Transverse colon (tissue), 4 donors: ENCODE data around the gene DLG2.

Experiments
- EP300 ChIP-seq: sonication (generic); formaldehyde crosslinking; IDR thresholded peaks from one replicate; pipeline ENCODE4 v1.6.1; 2017; ENCODE audit warnings: antibody characterized with exemption, low read depth
- POLR2AphosphoS5 ChIP-seq, 3 donors: sonication (generic); formaldehyde crosslinking; IDR thresholded peaks; one replicate each; pipeline ENCODE4 v1.6.1; 2016; ENCODE audit warnings: antibody characterized with exemption in 3 of 3
- TF ChIP-seq, protein P1 (sequence below), 5 experiments: fragments of 200-600 bp in 3 of 5; fragments of 450-650 bp in 2 of 5; sonication (generic) in 3 of 5; IDR thresholded peaks; 1 replicate in 2 of 5; 2 replicates in 3 of 5; pipeline ENCODE4 v1.5.1; 2016 to 2017; ENCODE audit warnings: antibody characterized with exemption in 5 of 5, inconsistent platforms in 3 of 5, mild to moderate bottlenecking in 2 of 5, moderate library complexity in 1 of 5

DNA sequence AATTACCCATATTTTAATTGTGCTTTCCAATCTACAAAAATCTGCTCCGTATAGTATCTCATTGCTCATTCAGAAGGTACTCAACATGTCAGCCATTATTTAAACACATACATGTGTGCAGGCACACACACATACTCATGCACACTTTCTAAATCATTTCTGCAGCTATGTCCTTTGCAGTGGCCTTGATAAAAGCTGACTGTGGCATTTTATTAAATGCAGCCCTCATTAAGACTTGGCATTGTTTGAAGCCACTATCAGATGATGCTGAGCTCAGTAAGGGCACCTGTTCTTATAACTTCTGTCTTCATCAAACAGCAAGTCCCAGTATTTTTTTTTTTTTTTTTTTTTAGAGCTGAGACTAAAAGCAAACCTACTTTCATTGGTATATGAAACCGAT lies 1269.1 kb downstream of the DLG2 start:
- no peak for TF ChIP-seq POLR2AphosphoS5 (IDR thresholded peaks at IDR 0.05)
- TF ChIP-seq, protein P1, sequence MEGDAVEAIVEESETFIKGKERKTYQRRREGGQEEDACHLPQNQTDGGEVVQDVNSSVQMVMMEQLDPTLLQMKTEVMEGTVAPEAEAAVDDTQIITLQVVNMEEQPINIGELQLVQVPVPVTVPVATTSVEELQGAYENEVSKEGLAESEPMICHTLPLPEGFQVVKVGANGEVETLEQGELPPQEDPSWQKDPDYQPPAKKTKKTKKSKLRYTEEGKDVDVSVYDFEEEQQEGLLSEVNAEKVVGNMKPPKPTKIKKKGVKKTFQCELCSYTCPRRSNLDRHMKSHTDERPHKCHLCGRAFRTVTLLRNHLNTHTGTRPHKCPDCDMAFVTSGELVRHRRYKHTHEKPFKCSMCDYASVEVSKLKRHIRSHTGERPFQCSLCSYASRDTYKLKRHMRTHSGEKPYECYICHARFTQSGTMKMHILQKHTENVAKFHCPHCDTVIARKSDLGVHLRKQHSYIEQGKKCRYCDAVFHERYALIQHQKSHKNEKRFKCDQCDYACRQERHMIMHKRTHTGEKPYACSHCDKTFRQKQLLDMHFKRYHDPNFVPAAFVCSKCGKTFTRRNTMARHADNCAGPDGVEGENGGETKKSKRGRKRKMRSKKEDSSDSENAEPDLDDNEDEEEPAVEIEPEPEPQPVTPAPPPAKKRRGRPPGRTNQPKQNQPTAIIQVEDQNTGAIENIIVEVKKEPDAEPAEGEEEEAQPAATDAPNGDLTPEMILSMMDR (IDR thresholded peaks at IDR 0.05), result no peak
- TF ChIP-seq EP300, result no peak
